HepG2 (cell line): Measurements from ENCODE around the gene KATNB1. TPM values are rescaled to one million over a fixed set of nuclear protein-coding genes. Genes with fewer than 3 reads are reported as not detected.

ENCODE experiments used
- ATAC-seq: fragments of 200-7000 bp; cut with Tn5 transposase; 3 replicates; pipeline ENCODE4 v1.9.1; 2020; ENCODE audit warnings: mild to moderate bottlenecking, moderate library complexity
- BruUV-seq: library from RNA; stranded (reverse); fragments of 400-500 nt; replicated peaks from 2 replicates; lab custom pipeline; 2021; lab: Mats Ljungman, UMichigan
- CTCF ChIA-PET: fragments of 300-600 bp; formaldehyde crosslinking; extraction: SDS; loops from one replicate; lab custom pipeline; 2021; ENCODE audit warnings: low total read pairs, inconsistent platforms, low intra/inter-chr PET ratio; lab: Yijun Ruan, JAX
- POLR2A ChIA-PET: fragments of 350-600 bp; sonication (Branson Sonifier 250); formaldehyde crosslinking; loops from one replicate; lab custom pipeline; 2020; ENCODE audit warnings: antibody characterized with exemption, inconsistent platforms; lab: Yijun Ruan, JAX
- DNase-seq: peaks from one replicate; pipeline ENCODE4 v3.0.0-alpha.2; 2015; ENCODE audit warnings: low spot score
- FAIRE-seq: peaks from 3 replicates; lab custom pipeline; 2011; peaks lifted over from hg19 to GRCh38; lab: Jason Lieb, UNC
- H2AFZ ChIP-seq: one replicate; pipeline ENCODE4 v1.6.1; 2011; ENCODE audit warnings: low read length, inconsistent platforms
- H3K27ac ChIP-seq: fragments of 300-600 bp; 3 replicates; pipeline ENCODE4 v1.8.0; 2011; ENCODE audit warnings: mixed run types, mild to moderate bottlenecking, mixed read lengths, low read length, inconsistent platforms; ENCODE audit not compliant: insufficient read depth; ENCODE audit errors: extremely low read length
- H3K27me3 ChIP-seq, 2 experiments: fragments of 200-600 bp in 1 of 2; 2 replicates in 1 of 2; 3 replicates in 1 of 2; pipeline versions ENCODE4 v1.6.0 to v1.8.0; 2011; ENCODE audit warnings: low read length in 2 of 2, mild to moderate bottlenecking in 2 of 2, moderate library complexity in 2 of 2, inconsistent platforms in 1 of 2; ENCODE audit not compliant: insufficient read depth in 2 of 2, control insufficient read depth in 1 of 2
- H3K36me3 ChIP-seq, 2 experiments: fragments of 200-600 bp in 1 of 2; replicated peaks in 1 of 2; 2 replicates in 1 of 2; 3 replicates in 1 of 2; pipeline versions ENCODE4 v1.5.1 to v1.8.0; 2011; ENCODE audit warnings: low read length in 2 of 2, inconsistent platforms in 1 of 2; ENCODE audit not compliant: insufficient read depth in 2 of 2, control insufficient read depth in 1 of 2
- H3K4me1 ChIP-seq: 2 replicates; pipeline ENCODE4 v1.5.1; 2012; ENCODE audit warnings: low read length, inconsistent platforms; ENCODE audit not compliant: insufficient read depth
- H3K4me2 ChIP-seq: 2 replicates; pipeline ENCODE4 v1.6.0; 2011; ENCODE audit warnings: low read depth, low read length, inconsistent platforms
- H3K4me3 ChIP-seq, 3 experiments: fragments of 200-600 bp in 1 of 3; sonication (generic), shearing (Covaris generic) in 1 of 3; replicated peaks in 1 of 3; 2 replicates each; pipeline ENCODE4 v1.5.1; 2011 to 2016; ENCODE audit warnings: low read length in 3 of 3, inconsistent platforms in 2 of 3, low read depth in 2 of 3, mild to moderate bottlenecking in 2 of 3, control low read depth in 1 of 3, mixed read lengths in 1 of 3; ENCODE audit not compliant: insufficient read depth in 1 of 3
- H3K79me2 ChIP-seq: one replicate; pipeline ENCODE4 v1.6.1; 2011; ENCODE audit warnings: low read length, inconsistent platforms; ENCODE audit not compliant: insufficient read depth
- H3K9ac ChIP-seq: 2 replicates; pipeline ENCODE4 v1.6.0; 2011; ENCODE audit warnings: mild to moderate bottlenecking, low read depth, low read length, inconsistent platforms; ENCODE audit not compliant: insufficient read depth
- H3K9me3 ChIP-seq: 2 replicates; pipeline ENCODE4 v1.5.1; 2012; ENCODE audit warnings: mild to moderate bottlenecking, low read length
- H4K20me1 ChIP-seq: 2 replicates; pipeline ENCODE4 v1.6.0; 2011; ENCODE audit warnings: inconsistent platforms, mild to moderate bottlenecking, low read length, moderate library complexity; ENCODE audit not compliant: insufficient read depth
- CHCHD3 ChIP-seq: sonication (generic); formaldehyde crosslinking; IDR thresholded peaks from 2 replicates; pipeline ENCODE4 v1.8.0; 2022; ENCODE audit warnings: mild to moderate bottlenecking, missing genetic modification reagents, moderate library complexity
- CHD2 ChIP-seq: IDR thresholded peaks from 2 replicates; pipeline ENCODE4 v1.6.1; 2011; ENCODE audit warnings: low read depth, low read length, improper control_type of control experiment
- FOXO1 ChIP-seq: sonication (generic); formaldehyde crosslinking; IDR thresholded peaks from 2 replicates; pipeline ENCODE4 v1.4.0; 2020; ENCODE audit warnings: missing genetic modification reagents
- KDM5B ChIP-seq: sonication (generic); formaldehyde crosslinking; IDR thresholded peaks from 2 replicates; pipeline ENCODE4 v1.4.0; 2020; ENCODE audit warnings: missing genetic modification reagents, mild to moderate bottlenecking, borderline replicate concordance
- MEF2D ChIP-seq: sonication (generic); formaldehyde crosslinking; IDR thresholded peaks from 2 replicates; pipeline ENCODE4 v1.5.1; 2020; ENCODE audit warnings: mild to moderate bottlenecking, missing genetic modification reagents
- PLSCR1 ChIP-seq: sonication (generic); formaldehyde crosslinking; IDR thresholded peaks from 2 replicates; pipeline ENCODE4 v1.5.0; 2020; ENCODE audit warnings: missing genetic modification reagents, mild to moderate bottlenecking, borderline replicate concordance
- POLR2A ChIP-seq, 2 experiments: IDR thresholded peaks; 2 replicates each; pipeline ENCODE4 v1.6.1; 2011; ENCODE audit warnings: low read depth in 2 of 2, low read length in 2 of 2, mild to moderate bottlenecking in 1 of 2, moderate library complexity in 1 of 2; ENCODE audit not compliant: insufficient read depth in 1 of 2
- PPARG ChIP-seq: conservative IDR thresholded peaks from 2 replicates; pipeline ENCODE4 v1.6.1; 2016; ENCODE audit warnings: missing biosample characterization, missing genetic modification reagents
- SAFB2 ChIP-seq: sonication (generic); formaldehyde crosslinking; IDR thresholded peaks from 2 replicates; pipeline ENCODE4 v1.5.1; 2020; ENCODE audit warnings: missing genetic modification reagents, low read depth, mild to moderate bottlenecking, borderline replicate concordance
- SP1 ChIP-seq, 2 experiments: fragments of 450-650 bp in 1 of 2; sonication (generic) in 1 of 2; formaldehyde crosslinking in 1 of 2; IDR thresholded peaks; 2 replicates each; pipeline versions ENCODE4 v1.4.0 to v1.6.1; 2016 to 2020; ENCODE audit warnings: missing genetic modification reagents in 1 of 2
- SSRP1 ChIP-seq: IDR thresholded peaks from 2 replicates; pipeline ENCODE4 v1.6.1; 2016; ENCODE audit warnings: control low read depth
- TCF7 ChIP-seq: sonication (generic); IDR thresholded peaks from 2 replicates; pipeline ENCODE4 v1.6.1; 2016; ENCODE audit warnings: antibody characterized with exemption, low read depth
- ZEB1 ChIP-seq: IDR thresholded peaks from 2 replicates; pipeline ENCODE4 v1.6.1; 2012; ENCODE audit warnings: mild to moderate bottlenecking, low read depth, inconsistent platforms; ENCODE audit not compliant: insufficient replicate concordance
- ZMYM4 ChIP-seq: sonication (generic); formaldehyde crosslinking; IDR thresholded peaks from 2 replicates; pipeline ENCODE4 v1.8.1; 2023; ENCODE audit warnings: mild to moderate bottlenecking, missing genetic modification reagents
- ZNF263 ChIP-seq: sonication (generic); formaldehyde crosslinking; IDR thresholded peaks from 2 replicates; pipeline ENCODE4 v1.4.0; 2020; ENCODE audit warnings: missing genetic modification reagents
- ZNF850 ChIP-seq: sonication (generic); formaldehyde crosslinking; conservative IDR thresholded peaks from 2 replicates; pipeline ENCODE4 v1.9.0; 2021; ENCODE audit warnings: mild to moderate bottlenecking, missing genetic modification reagents
- WGBS: methylation state at CpG from one replicate; pipeline ENCODE4 v1.1.6; 2017; ENCODE audit warnings: low lambda C conversion rate; 5-methylcytosine and 5-hydroxymethylcytosine counted together
- in situ Hi-C: cut with HindIII; loops from 2 replicates; pipeline ENCODE4 v1.10.0; 2017; ENCODE audit warnings: low pct_unique_long_range_greater_than_20kb; ENCODE audit not compliant: extremely low pct_ligation_motif_present
- intact Hi-C: fragments of 100-400 bp; cut with micrococcal nuclease; formaldehyde crosslinking; loops from one replicate; pipeline ENCODE4 v1.10.0; 2022; ENCODE audit not compliant: unreplicated experiment
- polyA plus RNA-seq, 8 experiments: library from polyadenylated mRNA; depleted of rRNA in 3 of 8; stranded (reverse) in 7 of 8; unstranded in 1 of 8; fragments of >200 nt; fragmentation: Illumina TruSeq in 4 of 8; extraction: Trizol in 4 of 8; gene quantifications; 2 replicates each; pipeline versions ENCODE4 v1.2.1 to v1.2.3, GENCODE V29; 2011 to 2016; ENCODE audit warnings: low read depth in 4 of 8, missing spikeins in 1 of 8, mixed read lengths in 1 of 8; ENCODE audit not compliant: insufficient read depth in 1 of 8
- total RNA-seq, 5 experiments: library from RNA; depleted of rRNA; stranded (reverse); fragments of >200 nt; fragmentation: Illumina TruSeq; extraction: Trizol; gene quantifications; 2 replicates each; pipeline ENCODE4 v1.2.3, GENCODE V29; 2016; ENCODE audit warnings: low read depth in 1 of 5
- TF ChIP-seq, protein P1 (sequence below): sonication (generic); formaldehyde crosslinking; IDR thresholded peaks from 2 replicates; pipeline ENCODE4 v1.5.1; 2020; ENCODE audit warnings: missing genetic modification reagents, mild to moderate bottlenecking, borderline replicate concordance
- TF ChIP-seq, protein P2 (sequence below): sonication (generic); formaldehyde crosslinking; IDR thresholded peaks from 2 replicates; pipeline ENCODE4 v1.4.0; 2020; ENCODE audit warnings: mild to moderate bottlenecking, low read depth, missing genetic modification reagents

The KATNB1 gene
- total and polyA plus RNA-seq, 2 of the 13 experiments (the other 11 are each of a cell fraction or from before 2014, with no cell fraction given): 31.5 to 43.5 TPM

DNA sequence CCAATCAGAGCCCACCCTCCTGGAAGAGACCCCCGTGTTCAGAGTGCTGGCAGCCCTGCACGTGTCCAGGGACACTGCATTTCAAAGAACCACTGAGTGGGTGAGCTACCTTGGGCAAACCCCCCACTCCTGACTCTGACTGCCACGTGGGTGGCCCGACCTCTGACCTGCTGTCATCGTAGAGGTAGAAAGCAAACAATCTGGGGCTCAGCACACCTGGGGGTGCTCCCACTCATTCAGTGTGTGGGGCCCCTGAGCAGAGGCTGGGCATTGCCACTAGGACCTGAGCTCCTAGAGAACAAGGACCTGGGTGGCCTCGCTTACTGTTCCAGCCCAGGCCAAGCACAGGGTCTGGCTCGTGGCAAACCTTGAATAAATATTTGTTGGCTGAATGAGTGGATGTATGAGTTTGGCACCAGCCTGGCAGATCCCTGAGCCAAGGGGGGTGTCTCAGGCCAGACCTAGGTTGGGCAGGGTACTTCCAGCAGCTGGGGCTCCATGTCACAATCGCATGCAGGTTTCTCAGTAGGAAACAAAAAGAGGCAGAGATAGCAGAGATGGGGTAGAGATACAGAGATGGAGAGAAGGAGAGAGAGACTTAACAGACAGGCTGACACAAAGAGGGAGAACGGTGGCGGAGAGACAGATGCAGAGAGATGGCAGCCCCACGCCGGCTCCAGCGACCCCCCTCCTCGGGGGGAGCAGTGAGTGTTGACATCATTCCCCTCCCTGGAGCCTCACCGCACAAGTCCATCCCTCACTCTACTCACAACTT, 46.4 kb upstream of the KATNB1 start:
- peak; percentile 68 for ATAC-seq
- peak; percentile 4 for FAIRE-seq
- no peak overlapping the region for H2AFZ ChIP-seq
- TF ChIP-seq ZNF850 (CRISPR knock-in tag) (no peak), KDM5B (CRISPR knock-in tag) (0 out of 2 replicates have a peak, but pooled peaks have one; percentile 29), SAFB2 (CRISPR knock-in tag) (no peak), MEF2D (no peak), PLSCR1 (CRISPR knock-in tag) (no peak), PPARG (0 out of 2 replicates have a peak, but pooled peaks have one; percentile 40), FOXO1 (CRISPR knock-in tag) (no peak), ZEB1 (no peak), ZMYM4 (CRISPR knock-in tag) (no peak), POLR2A (IDR thresholded peaks at IDR 0.05; ENCODE audit: insufficient read depth in 1 of 2, low read depth in 2 of 2, low read length in 2 of 2) (no peak), SSRP1 (CRISPR knock-in tag) (no peak), CHCHD3 (CRISPR knock-in tag) (no peak), TCF7 (no peak), CHD2 (no peak), SP1 (IDR thresholded peaks at IDR 0.05) (no peak), SP1 (CRISPR knock-in tag; IDR thresholded peaks at IDR 0.05) (no peak), ZNF263 (CRISPR knock-in tag) (peak; percentile 82)
- TF ChIP-seq, protein P1, sequence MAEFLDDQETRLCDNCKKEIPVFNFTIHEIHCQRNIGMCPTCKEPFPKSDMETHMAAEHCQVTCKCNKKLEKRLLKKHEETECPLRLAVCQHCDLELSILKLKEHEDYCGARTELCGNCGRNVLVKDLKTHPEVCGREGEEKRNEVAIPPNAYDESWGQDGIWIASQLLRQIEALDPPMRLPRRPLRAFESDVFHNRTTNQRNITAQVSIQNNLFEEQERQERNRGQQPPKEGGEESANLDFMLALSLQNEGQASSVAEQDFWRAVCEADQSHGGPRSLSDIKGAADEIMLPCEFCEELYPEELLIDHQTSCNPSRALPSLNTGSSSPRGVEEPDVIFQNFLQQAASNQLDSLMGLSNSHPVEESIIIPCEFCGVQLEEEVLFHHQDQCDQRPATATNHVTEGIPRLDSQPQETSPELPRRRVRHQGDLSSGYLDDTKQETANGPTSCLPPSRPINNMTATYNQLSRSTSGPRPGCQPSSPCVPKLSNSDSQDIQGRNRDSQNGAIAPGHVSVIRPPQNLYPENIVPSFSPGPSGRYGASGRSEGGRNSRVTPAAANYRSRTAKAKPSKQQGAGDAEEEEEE (CRISPR knock-in tag): no peak
- TF ChIP-seq, protein P2, sequence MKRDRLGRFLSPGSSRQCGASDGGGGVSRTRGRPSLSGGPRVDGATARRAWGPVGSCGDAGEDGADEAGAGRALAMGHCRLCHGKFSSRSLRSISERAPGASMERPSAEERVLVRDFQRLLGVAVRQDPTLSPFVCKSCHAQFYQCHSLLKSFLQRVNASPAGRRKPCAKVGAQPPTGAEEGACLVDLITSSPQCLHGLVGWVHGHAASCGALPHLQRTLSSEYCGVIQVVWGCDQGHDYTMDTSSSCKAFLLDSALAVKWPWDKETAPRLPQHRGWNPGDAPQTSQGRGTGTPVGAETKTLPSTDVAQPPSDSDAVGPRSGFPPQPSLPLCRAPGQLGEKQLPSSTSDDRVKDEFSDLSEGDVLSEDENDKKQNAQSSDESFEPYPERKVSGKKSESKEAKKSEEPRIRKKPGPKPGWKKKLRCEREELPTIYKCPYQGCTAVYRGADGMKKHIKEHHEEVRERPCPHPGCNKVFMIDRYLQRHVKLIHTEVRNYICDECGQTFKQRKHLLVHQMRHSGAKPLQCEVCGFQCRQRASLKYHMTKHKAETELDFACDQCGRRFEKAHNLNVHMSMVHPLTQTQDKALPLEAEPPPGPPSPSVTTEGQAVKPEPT (CRISPR knock-in tag): no peak

More for the DNA sequence above, 46.4 kb upstream of the KATNB1 start:
- WGBS: 41% methylated on average over 15 of the region's 15 CpGs
- DNase-seq: no peak
- Histone ChIP-seq H3K27ac (no peak overlapping the region), H3K27me3 (no peaks in the 10 kb centered on the region), H4K20me1 (no peaks in the 10 kb centered on the region), H3K9me3 (no peaks in the 10 kb centered on the region), H3K9ac (0 out of 2 replicates have a peak overlapping the region, but pooled peaks have one; percentile 3), H3K79me2 (no peaks in the 10 kb centered on the region), H3K4me1 (peaks cover 65% of the 10 kb centered on the region), H3K4me3 (peak overlapping the region in 1 of 3 experiments; percentile 33; a peak in 1 of 6 replicates), H3K4me2 (peak overlapping the region; percentile 55), H3K36me3 (no peaks in the 10 kb centered on the region)
- BruUV-seq: no TSS peak
- CTCF ChIA-PET: no interaction called here
- POLR2A ChIA-PET: interaction anchor here (0.9 to 2.4 kb wide), 5 partner anchors 12 to 46 kb away, joined by 3 to 12 read pairs (median 7); partner anchors contain the start of genes ADGRG3 and KATNB1
- in situ Hi-C loops (no loop called here), intact Hi-C loops (no loop called here)
